Astrocyte of the hippocampus (primary cell): ENCODE results near the gene SLC39A3.

ENCODE experiments used
- DNase-seq: peaks from one replicate; pipeline ENCODE4 v3.0.0; 2011; ENCODE audit warnings: low read depth, low spot score

SLC39A3 gene

GRCh38 chr19:2747349-2747748 is 7.5 kb upstream of the SLC39A3 start:
- DNase-seq, result no peak

- DNase-seq, result no peak
Observed at GRCh38 chr19:2744113-2744512, 4.3 kb upstream of the SLC39A3 start.

GRCh38 chr19:2743099-2743498 is 3.3 kb upstream of the SLC39A3 start:
- no peak for DNase-seq

DNA sequence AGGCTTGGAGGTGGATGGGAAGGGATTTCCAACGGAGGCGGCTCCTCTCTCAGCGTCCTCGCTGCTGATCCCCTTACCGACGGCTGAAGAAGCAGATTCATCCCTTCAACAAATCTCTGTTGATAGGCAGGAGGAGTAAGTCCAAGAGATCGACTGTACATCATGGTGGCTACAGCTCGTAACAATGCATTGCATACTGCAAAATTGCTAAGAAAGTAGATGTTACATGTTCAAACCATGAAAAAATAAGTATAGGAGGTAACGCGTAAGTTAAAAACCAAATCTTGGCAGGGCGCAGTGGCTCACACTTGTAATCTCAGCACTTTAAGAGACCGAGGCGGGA is 468 bp upstream of the SLC39A3 start:
- no peak for DNase-seq

DNA sequence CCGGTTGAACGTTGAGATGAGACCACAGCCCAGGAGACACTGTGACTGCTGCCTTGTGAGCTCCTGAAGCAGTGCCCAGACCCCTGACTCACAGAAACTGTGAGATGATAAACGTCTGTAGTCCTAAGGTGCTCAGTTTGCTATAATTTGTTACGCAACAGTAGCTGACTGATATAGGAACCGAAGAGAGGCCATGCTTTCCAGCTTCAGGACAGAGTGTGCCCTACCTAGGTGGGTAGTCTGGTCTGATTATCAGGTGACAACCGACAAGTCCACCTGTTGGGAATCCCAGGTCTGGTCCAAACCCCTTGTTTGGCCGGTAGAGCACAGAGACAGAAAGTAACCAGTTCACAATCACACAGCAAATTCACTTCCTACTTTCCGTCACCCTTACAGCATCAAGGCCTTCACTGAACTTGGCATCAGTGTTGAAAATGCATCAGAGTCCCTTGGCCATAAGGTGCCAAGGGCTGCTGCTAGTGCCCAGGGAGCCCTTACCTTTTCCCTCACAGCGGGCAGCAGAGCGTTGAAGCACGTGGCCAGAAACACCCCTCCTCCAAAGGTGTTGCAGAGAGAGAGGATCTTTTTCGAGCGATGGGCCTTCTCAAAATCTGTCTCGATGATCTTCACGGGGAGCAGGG is 3.1 kb downstream of the SLC39A3 start:
- no peak for DNase-seq

DNA sequence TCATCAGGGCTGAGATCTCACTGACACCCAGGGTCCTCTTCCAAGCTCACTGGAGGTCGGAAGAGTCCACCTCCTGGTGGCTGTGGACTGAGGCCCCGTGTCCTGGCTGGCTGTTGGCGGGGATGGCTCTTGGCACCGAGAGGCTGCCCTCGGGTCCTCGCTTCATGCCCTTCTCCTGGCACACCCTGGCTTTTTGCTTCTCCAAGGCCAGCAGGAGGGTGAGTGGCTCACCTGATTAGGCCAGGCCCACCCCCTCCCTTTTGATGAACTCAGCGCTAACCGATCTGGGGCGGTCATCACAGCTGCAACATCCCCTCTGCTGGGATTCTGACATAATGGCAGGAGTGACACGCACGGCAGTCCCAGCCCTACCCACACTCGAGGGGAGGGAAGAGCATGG is 4.4 kb downstream of the SLC39A3 start:
- no peak for DNase-seq

DNA sequence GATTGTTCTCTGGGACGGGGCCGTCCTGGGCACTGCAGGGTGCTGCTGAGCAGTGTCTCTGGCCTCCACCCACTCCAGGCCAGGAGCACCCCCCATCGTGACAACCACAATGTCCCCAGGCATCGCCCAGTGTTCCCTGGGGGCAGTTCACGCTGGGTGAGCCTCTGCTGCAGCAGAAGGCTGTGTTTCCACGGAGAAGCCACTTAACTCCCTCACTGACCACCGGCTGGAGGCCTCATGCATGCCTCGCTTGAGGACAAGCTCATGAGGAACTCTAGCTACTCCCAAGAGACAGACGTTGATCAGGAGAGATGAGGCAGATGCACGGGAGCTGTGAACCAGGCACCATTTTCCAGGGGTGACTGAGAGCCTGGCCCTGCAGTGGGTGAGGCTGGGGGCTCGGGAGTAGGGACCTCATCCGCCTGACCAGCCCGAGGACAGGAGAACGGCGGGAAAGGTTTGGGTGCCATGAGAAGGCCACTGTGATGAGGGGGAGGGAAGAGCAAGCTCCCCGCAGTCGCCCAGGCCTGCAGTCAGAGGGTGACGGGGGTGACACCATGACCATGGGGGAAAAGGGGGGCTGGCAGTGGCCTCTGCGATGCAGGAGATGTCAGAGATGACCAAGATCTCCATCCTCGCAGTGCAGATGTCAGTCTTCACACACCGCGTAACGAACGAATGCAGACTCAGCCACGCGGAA is 5.1 kb downstream of the SLC39A3 start:
- DNase-seq, result no peak

DNA sequence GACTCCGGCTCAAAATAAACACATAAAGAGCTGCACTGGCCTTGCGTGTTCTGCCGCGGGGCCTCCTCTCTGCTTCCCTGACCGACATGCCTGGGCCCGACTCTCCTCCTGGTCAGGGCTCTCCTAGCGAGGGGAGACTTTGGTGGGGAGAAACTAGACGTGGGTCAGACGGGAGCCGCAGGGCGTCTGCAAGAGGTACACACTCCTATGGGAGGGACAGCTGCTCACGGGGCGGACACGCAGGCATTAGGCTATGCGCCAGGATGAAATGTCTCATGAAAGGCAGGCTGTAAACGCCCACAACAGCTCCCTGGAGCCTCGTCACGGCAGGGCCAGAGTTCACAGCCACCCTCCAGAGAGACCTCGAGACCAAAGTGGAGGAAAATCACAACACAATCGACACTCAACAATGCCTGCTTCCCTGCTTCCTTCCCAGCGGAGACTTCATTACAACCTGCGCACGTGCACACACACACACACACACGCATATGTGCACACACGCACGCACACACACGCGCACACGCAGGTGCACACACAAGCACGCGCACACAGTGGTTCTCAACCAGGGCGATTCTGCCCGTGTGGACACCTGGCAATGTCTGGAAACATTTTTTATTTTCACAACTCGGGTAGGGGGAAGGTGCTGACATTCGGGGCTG is 5.8 kb downstream of the SLC39A3 start:
- DNase-seq, result no peak

- no peak for DNase-seq
Observed at GRCh38 chr19:2732883-2733282, 6.9 kb downstream of the SLC39A3 start.

GRCh38 chr19:2732157-2732725 is 7.6 kb downstream of the SLC39A3 start:
- no peak for DNase-seq

DNA sequence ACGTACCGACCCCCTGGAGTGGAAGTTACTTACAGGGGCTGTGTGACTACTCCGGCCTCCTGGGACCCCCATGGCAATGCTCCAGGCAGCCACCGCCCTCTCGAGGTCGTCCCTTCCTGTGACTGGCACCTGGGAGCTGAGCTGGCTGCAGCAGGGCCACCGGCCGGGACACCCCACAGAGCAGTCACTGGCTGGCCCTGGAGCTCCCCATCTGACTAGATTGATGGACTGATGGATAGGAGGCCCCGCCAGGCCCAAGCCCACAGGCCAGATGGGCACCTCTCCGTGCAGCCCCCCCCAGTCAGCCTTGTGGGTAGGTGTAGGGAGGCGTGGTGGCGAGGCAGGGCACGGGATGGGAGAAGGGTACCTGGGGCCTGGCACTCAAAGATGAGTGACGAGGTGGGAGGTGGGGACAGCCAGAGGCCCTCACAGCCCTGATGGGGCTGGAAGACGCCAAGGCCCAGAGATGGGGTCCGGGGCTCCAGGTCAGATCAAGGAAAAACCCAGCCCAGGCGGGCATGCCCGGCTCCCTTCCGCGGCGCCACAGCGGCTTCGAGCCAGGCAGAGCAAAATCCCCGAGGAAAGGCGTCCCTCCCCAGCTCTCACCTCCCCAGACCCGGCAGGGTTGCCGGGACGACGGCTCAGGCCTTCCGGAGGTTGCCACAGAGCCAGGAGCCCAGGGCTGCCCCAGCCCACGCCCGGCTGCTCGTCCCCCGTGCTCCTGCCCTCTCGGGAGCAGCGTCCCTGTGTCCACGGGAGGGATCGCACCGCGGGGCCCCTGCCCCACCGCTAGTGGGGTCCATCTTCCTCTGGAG is 8.4 kb downstream of the SLC39A3 start:
- DNase-seq, result no peak

GRCh38 chr19:2729943-2730818 is 9.6 kb downstream of the SLC39A3 start:
- no peak for DNase-seq

GRCh38 chr19:2728783-2729387 is 10.9 kb downstream of the SLC39A3 start:
- no peak for DNase-seq

DNA sequence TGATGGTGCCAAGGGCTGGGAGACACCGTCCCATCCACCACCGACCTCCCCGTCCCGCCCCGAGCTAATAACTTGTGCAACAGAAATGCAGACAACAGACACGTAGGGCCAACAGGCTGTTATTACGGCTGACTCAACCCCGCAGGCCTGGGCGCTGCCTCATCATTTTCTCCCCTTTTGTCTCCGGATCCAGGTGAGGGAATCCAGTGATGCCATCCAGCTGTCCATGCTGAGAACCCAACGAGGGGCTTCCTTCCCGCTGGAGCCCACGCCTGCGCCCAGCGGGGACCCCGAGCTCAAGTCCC is 12.2 kb downstream of the SLC39A3 start:
- no peak for DNase-seq

DNA sequence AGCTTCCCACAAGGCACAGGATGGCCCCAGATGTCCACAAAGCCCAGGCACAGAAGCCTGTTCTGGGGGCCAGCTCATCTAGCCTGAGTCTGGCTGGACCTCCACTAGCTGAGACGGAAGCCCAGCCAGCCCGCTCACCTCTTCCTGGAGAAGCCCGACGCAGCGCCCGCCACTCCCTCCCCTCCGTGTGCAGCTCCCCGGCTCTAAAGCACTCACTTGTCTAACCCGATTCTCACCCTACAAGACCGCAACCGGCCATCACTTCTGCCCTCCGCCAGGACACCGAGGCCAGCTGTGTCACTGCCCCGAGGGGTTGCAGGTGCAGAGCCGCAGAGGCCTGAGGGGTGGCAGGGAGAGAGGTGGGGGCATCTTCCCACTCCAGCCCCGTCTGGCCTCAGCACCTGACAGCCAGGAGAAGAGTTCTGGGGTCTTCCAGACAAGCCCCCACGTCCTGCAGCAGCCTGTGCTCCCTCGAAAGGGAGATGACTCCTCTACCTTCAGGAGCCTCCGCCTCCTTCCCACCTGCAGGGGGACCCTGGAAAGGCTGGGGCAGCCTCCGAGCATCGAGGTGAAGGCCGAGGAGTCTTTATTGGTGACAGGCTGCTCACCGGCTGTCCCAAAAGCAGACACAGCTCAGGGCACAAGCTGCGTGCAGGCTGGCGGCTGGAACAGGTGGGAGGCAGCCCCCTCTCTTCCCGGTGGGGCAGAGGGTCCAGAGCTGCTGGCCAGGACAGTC is 12.7 kb downstream of the SLC39A3 start:
- DNase-seq, result no peak

DNA sequence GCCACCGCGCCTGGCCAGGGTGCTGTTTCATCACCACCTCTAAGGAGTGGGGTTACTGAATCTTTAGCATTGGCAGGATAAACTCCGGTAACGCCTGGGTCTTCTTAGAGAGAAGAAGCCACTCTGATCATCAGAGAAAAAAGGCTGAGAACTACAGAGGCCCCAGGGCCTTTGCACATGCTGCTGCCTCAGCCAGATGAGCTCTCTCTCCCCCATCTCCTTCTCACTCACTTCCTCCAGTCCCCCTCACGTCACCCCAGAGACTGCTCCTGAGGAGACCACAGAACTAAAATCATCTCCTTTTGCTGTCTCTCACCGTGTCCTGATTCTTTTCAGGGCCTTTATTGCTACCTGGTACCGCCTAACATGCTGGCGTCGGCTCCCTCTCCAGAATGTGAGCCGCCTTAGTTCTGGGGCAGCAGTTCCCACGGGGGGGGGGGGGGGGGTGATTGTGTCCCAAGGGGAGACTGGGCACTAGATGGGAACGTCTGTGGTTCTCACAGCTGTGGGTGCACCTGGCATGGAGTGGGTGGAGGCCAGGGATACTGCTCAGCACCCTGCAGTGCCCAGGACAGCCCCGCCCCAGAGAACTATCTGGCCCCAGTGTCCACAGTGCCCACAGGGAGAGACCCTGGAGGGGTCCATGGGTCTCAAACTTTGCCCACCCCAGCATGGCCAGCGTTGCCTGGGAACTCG is 13.5 kb downstream of the SLC39A3 start:
- no peak for DNase-seq

- no peak for DNase-seq
Observed at GRCh38 chr19:2724148-2724557, 15.7 kb downstream of the SLC39A3 start.

DNA sequence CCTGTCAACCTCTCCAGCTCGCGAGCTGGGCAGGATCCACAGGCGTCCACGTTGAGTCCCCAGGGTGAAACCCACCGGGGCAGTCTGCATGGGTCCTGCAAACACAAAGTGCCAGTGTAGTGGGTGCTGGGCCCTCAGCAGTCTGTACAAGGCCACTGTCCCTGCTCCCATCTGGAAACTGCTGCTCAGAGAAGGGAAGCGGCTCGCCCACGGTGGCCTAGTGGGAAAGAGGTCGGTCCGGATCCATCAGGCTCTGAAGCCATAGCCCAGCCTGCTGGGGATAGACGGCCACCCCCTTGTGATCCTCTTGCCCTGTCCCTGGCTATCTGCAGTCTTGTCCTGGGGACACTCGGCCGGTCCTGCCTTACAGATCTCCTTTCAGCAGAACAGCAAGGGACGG is 16.1 kb downstream of the SLC39A3 start:
- DNase-seq, result no peak

GRCh38 chr19:2723345-2723715 is 16.5 kb downstream of the SLC39A3 start:
- no peak for DNase-seq
